Endometrial microvascular endothelial cells (primary cell): ENCODE measurements around the gene HOXA7. TPM values are rescaled to one million over a fixed set of nuclear protein-coding genes. Genes with fewer than 3 reads are reported as not detected.

ENCODE experiments used
- in situ Hi-C: cut with HindIII; loops from 2 replicates; pipeline ENCODE4 v1.10.0; 2017; ENCODE audit warnings: low sequenced_read_pairs, low pct_unique_long_range_greater_than_20kb; ENCODE audit errors: inconsistent ontology term
- total RNA-seq: library from RNA; depleted of rRNA; stranded (reverse); fragments of >200 nt; gene quantifications from one replicate; pipeline ENCODE4 v1.2.3, GENCODE V29; 2015; ENCODE audit errors: inconsistent ontology term

The HOXA7 gene
- total RNA-seq, 1 donor from 2014 or later: 10.0 TPM

DNA sequence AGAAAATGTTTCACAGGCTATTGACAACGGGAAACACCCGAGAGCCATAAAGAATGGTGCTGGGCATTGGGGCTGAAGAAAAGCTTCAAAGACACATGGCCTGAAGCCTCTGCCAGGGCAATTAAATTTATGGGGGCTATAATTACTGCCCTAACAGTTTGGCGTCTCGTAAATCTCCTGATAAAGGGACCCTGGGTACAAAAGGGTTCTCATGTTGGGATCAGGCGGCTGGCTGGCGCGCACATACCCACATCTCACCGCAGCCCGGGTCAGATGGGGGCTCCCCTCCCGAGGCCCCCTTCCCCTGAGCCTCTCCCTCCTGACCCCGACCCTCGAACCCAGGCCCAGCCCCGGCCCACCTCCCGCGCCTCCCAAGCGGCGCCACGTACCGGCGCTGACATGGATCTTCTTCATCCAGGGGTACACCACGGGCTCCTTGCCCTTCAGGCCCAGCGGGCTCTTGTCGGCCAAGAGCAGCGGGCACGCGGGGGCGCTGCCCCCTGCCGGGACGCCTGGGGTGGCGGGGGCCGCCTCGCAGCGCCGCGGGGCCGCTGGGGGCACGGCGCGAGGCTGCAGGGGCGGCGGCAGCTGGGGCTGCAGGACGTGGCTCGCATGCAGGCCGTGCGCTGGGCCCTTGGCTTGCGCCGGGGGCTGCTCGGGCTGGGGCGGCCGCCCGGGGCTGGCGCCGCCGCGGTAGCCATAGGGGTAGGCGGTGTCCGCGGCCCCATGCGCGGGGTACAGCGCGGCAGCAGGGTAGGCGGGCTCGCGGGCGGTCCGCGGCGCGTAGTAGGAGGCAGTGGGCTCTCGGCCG is 26.5 kb downstream of the HOXA7 start:
- in situ Hi-C loops: loop anchor here (5.0 kb wide), 1 partner anchor 38 kb away; no protein-coding TSS in a partner anchor

DNA sequence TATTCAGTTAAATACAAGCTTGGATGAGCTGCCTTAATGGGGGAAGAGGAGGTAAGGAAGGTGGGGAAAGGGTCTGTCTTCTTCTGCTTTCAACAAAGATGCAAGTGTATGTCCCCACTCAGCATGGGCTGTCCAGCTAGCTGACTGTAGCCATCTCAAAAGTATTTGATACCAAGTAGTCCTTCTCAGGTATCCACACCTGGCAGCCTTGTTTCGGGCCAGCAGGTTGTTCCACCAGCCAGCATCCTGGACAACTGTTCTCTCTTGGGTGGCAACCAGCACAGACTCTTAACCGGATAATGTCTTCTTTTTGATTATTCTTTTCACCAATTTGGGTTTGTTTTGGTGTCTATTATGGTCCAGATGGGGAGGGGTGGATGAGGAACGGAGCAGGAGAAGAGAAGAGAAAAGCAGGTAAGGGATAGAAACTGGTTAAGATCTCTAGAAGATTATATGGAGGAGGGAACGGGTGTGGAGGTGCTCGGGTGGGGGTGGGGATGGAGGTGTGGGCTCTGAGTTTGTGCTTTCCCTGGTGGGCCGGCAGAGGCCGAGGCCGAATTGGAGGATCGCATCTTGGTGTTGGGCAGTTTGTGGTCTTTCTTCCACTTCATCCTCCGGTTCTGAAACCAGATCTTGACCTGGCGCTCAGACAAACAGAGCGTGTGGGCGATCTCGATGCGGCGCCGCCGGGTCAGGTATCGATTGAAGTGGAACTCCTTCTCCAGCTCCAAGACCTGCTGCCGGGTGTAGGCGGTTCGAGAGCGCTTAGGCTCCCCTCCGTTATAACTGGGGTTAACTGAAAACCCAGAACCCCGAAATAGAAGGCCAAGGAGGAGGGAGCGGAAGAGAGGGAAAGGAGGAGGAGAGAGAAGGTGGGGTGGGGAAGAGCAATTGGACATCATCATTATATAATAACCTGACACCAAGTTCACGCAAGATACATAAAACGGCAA is 27.4 kb downstream of the HOXA7 start:
- in situ Hi-C loops: loop anchor here (5.0 kb wide), 1 partner anchor 37 kb away; no protein-coding TSS in a partner anchor

DNA sequence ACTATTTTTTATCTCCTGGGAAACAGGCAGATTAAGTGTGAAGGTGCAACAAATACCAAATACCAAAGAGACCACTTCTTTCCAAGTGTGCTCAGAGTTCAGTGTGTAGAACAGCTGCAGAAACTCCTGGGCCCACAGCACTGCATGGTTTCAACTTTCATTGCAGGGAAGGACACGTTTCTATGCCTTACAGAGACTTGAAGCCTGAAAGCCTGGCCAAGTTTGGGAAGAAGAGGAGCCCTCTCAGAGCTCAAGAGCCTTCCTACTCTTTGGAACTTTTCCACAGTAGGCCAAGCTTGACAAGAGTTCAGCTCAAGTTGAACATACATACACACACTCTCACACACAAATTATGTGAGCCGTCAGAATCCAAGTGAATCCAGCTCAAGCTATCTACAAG is 28.4 kb downstream of the HOXA7 start:
- in situ Hi-C loops: loop anchor here (5.0 kb wide), 1 partner anchor 36 kb away; no protein-coding TSS in a partner anchor

- in situ Hi-C loops: loop anchor here (5.0 kb wide), 1 partner anchor 34 kb away; no protein-coding TSS in a partner anchor
Measured at GRCh38 chr7:27126596-27127327, 29.7 kb downstream of the HOXA7 start.

GRCh38 chr7:27125986-27126394 is 30.5 kb downstream of the HOXA7 start:
- in situ Hi-C loops: loop anchor here (5.0 kb wide), 1 partner anchor 34 kb away; no protein-coding TSS in a partner anchor

DNA sequence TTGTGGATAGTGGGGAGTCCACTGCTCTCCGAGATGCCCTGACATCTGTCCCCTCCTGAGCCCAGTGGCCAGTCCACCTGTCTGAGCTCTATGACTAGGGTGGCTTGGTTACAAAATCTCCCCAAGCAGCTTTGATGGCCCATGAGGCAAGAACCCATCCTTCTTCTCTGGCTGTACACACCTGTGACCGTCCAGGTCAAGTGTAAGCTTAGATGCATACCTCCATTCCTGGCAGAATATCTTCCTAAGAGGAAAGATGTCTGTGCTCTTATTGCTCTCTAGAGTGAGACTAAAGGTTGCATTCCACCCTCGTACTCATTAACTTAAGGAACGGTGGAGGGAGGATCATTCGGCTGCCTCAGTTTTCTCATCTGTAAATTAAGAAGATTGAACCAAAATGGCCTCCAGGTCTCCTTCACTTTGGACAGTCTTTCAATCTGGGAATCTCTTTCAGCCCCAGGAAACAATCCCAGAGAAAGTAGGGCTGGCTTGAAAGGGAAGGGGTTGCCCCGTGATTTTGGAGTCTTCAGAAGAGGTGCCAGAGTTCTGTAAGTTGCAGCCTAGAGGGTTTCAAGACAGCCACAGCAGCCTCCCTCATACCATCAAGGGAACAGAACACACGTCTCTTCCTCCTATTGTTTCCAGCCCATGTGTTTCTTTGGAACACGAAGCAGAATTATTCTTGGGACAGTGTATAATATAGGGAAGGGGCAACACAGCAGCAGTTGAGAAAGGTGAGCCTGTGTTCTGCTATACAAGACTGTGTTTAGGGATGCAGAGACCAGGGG is 31.4 kb downstream of the HOXA7 start:
- in situ Hi-C loops: loop anchor here (5.0 kb wide), 1 partner anchor 33 kb away; no protein-coding TSS in a partner anchor

DNA sequence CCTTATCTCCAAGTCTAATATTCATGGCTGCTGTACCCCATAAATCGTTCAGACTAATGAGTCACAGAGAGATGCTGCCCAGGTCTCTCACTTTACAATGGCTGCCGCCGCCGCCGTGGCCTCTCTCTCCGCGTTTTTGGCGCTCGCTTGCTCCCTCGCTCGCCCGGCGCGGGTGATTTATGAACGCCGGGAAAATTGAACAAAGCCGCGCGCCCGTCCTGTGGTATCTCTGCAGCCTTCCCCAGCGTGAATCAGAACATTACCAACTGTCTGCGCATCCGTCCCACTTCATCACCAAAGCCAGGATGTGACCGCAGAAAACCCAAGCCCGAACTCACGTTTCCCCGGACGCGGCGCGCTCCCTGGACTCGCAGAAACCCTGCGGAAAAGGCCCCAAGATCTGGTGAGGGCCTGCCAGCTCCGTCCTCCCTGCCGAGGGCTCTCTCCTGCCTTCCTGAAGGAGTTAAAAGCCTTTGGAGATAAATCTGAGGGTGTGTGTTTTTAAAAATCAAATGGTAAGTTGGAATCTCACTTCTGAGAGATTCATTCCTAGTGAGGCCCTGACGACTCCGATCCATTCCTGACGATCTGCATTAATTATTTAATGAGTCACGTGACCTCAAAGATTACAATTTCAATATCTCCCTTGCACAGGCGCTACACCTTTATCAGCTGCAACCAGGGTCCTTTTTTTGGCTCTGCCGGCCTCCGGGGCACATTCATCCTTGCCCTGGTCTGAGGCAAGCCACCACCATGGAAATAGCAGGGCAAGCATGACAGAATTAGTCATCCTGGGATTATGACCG is 32.2 kb downstream of the HOXA7 start:
- in situ Hi-C loops: no loop called here

GRCh38 chr7:27123477-27124053 is 32.9 kb downstream of the HOXA7 start:
- in situ Hi-C loops: no loop called here

DNA sequence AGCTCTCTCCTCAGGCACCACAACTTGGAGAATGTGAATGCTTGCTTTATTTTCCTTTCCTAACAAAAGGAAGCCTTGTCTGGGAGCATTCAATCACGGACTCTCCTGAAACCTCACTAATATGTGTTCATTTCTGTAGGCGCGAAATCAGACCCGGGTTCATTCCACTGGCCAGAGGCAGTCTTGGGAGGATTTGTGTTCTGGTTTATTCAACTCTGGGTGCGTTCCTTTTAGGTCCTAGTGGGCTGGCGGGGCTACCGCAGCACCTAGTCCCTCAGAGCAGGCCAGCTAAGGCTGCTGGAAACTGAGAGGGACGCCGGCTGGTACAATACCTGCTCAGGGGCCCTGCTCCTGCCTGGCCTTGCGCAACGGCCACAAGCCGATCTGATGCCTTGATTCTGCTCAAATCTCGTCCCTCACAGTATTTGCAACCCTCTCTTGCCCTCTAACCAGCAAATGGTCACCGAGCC is 33.4 kb downstream of the HOXA7 start:
- in situ Hi-C loops: no loop called here

- in situ Hi-C loops: no loop called here
Measured at GRCh38 chr7:27122077-27122910, 34.2 kb downstream of the HOXA7 start.

DNA sequence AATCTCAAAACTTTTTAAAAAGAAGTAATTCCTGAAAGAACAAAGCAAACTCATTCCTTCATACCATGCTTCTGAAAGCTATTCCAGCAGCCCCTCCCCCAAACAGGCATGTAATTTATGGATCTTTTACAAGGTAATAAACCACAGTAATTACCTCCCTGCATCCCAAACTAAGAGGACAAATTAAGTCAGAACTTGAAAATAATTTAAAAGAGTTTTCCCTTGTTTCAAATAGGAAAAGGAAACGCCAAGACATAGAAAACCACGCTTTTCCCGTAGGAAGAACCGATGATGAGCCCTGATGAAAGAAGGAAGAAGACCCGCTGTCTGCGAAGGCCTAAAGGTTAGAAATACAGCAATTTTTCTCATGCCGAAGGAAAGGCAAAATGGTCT is 34.8 kb downstream of the HOXA7 start:
- in situ Hi-C loops: no loop called here

DNA sequence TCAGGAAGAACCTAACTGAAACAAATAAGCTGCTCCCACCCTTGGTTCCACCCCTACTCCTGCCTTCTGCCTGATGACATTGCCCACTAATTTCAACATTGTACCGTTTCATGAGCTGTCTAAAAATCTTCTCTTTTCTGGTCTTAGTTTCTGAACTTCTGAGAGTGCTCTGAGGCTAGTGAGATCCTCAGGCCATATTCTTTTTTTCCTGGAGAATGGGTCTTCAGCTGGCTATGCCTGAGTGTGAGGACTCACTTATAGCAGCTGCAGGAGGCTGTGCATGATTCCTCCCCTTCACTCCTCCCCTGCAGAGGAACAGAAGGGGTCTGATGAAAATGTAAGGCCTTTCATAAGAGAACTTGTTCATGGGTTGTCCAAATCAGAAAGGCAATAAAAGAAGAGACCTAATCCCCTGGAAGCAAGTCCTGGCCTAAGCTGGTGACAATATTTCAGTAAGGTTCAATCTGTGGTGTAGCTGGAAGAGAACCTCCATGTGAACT is 37.0 kb downstream of the HOXA7 start:
- in situ Hi-C loops: no loop called here

- in situ Hi-C loops: no loop called here
Measured at GRCh38 chr7:27118580-27118979, 37.9 kb downstream of the HOXA7 start.

DNA sequence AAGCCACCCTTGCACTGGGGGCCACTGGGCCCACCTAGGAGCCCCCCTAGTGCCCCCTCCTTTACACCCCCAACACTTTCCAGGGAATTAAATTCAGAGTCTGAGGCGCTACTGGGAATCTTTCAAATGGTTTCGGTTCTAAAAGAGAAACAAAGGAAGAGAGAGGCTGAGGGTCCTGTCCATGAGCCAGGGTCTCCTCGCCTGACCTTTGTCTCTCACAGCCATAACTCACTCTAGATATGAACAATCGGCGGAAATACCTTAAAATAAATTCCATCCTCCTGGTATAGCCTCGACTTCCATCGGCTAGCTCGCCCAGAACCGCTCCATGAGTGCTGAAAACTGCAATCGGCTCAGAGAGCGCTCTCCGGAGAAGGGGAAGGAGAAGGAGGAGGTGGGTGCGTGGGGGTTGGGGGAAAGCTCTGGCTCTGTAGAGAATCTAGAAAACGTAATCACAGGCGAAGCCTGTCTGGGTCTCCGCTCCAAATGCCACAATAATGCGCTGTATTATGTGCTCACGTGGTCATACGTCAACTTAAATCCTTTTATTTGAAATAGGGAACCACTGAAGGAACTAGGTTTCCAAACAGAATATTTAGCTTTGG is 38.5 kb downstream of the HOXA7 start:
- in situ Hi-C loops: no loop called here
